GM19468 (cell line): ENCODE data around the gene OSBP.
"Not testable (repeated sequence)": the region's sequence is repeated elsewhere in the genome, so short reads cannot be mapped to it uniquely, and the experiment has no call there.

Source experiments
- ATAC-seq: cut with Tn5 transposase; IDR thresholded peaks from one replicate; pipeline ENCODE4 v1.9.1; 2021; ENCODE audit warnings: mild to moderate bottlenecking, moderate library complexity, moderate number of reproducible peaks; ENCODE audit not compliant: unreplicated experiment; ENCODE audit errors: extremely low read depth

OSBP gene, protein sequence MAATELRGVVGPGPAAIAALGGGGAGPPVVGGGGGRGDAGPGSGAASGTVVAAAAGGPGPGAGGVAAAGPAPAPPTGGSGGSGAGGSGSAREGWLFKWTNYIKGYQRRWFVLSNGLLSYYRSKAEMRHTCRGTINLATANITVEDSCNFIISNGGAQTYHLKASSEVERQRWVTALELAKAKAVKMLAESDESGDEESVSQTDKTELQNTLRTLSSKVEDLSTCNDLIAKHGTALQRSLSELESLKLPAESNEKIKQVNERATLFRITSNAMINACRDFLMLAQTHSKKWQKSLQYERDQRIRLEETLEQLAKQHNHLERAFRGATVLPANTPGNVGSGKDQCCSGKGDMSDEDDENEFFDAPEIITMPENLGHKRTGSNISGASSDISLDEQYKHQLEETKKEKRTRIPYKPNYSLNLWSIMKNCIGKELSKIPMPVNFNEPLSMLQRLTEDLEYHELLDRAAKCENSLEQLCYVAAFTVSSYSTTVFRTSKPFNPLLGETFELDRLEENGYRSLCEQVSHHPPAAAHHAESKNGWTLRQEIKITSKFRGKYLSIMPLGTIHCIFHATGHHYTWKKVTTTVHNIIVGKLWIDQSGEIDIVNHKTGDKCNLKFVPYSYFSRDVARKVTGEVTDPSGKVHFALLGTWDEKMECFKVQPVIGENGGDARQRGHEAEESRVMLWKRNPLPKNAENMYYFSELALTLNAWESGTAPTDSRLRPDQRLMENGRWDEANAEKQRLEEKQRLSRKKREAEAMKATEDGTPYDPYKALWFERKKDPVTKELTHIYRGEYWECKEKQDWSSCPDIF

DNA sequence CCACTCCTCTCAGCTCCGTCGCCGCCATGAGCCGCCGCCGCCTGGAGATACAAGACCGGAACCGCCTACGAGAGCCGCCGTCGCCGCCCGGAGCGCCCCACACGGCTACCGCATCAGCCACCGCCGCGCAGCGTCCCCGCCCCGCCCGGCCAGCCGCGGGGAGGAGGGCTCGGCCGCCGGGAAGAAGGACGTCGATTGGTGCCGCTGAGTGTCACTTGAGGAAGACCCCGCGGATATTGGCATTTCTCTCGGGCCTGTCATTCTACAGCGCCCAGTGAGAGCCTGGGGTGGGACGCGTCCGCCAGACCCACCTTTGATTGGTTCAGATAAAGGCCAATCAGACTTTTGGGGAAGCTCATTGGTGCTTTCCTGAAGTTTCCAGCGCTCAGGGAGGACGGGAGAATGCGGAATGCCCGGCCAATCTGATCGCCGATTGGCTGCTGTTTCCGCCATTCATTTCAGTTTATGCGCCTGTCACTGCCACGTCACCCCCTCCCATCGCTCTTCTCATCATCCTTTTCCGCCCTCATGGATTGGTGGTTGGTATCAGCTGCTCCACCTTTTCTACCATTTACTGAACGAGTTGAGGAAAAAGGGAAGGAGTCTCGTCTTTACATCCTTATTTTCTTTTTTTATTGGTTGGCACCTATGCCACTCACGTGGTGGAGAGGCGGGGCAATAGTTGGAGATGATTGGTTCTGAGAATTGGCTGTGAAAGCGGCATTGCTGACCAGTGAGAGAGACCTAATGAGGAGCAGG lies at the start of gene OSBP:
TSS of gene OSBP (minus strand) at position 138 of the 759 bp plus-strand sequence. CDS start at position 28, 110 bp downstream.
- ATAC-seq = peak; percentile 85

DNA sequence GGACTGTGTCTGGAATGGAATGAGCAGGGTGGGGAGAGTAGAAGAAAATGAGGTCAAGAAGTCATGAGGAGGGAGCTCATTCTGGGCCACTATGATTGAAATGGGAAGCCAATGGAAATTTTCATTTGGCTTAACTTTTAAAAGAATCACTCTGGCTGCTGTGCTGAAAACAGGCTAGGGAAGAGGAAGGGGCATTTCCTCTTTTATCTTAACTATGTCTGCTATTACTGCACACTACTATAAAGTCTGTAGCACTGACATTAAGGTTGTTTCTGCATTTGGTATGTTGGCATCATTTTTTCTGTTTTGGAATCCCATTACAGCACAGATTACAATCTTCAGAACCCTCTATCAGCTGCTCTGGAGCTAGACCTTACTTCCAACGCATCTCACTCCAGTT lies 45.0 kb upstream of the OSBP start:
- no peak for ATAC-seq

DNA sequence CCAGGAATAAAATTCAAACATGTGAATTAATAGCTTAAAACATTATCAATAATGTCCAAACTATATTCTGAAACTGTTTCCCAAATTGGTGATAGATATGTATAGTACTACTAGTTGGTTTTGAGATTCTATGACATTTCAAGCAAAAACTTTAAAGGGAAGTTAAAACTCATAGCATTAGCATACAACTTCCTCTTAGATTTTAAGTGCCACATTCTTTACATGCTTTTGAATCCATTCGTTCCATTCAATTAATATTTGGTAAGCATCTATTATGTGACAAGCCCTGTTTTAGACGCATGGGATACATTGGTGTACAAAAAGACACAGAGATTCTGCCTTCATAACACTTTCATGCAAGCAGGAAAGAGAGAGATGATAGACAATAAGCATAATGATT lies 44.4 kb upstream of the OSBP start:
- ATAC-seq = no peak

DNA sequence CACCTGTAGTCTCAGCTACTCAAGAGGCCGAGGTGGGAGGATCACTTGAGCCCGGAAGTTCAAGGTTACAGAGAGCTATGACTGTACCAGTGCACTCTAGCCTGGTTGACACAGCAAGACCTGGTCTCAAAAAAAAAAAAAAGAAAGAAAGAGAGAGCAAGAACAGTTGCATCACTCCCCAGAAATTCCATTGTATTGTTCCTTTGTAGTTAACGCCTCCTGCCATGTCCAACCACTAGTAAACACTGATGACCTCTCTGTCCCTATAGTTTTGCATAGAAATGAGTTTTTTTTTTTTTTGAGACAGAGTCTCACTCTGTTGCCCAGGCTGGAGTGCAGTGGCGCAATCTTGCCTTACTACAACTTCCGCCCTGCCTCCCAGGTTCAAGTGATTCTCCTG lies 42.5 kb upstream of the OSBP start:
- ATAC-seq = no peak

DNA sequence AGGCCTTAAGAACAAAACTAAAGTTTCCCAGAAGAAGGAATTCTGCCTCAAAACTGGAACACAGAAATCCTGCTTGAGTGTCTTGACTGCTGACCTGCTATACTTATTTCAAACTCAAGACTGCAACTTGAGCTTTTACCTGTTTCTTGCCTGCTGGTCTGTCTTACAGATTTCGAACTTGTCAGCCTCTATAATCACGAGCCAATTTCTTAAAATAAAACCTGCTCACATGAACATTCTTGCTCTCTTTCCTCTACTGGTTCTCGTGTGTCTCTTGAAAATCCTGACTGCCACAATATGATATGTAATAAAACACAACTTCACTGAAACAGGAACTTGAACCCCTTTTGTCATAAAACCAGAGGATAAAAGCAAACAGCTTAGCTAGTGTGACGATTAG lies 39.3 kb upstream of the OSBP start:
- no peak for ATAC-seq

DNA sequence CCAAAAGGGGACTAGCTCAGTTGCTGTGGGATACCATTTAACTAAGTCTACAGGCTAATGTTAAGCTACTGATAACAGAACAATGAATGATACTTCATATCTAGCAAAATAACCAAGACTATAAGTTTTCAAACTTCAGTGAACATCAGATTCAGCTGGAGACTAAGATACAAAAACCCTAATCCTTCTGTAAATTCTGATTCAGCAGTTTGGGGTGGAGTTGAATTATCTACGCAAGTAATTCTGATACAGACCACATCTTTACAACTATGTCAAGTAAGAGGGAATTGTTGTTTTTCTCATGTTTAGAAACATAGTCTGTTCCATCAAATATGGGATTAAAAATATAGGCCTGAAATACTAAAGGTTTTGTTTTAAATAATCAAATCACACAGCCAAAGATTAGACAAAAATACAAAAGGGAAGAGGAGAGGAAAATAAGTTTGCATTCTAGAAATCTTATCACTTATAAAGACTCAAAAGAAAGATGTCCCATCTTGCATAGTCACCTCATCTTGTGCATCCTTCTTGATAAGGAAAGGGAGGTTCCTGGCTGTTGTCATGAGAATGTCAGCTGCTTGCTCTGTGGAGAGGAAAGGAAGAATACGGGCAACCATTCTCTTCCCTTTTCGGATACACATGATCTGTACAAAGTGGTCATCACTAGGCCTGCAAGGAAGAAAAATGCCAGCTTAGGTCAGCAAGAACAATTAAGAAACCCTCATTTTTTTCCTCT lies 31.8 kb upstream of the OSBP start:
- no peak for ATAC-seq

DNA sequence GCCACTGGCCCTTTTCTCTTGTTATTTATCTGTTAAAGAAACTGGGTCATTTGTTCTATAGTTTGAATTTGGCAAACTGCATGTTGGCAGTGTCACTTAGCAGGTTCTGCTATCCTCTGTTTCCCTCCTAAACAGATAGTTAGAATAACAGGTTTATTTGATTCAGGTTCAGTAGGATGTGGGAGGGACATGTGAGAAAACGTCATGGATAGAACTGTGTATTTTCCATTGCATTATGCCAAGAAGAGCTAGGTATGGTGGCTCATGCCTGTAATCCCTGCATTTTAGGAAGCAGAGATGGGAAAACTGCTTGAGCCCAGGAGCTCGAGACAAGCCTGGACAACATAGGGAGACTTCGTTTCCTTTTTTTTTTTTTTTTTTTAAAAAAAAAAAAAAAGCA lies 29.0 kb upstream of the OSBP start:
- ATAC-seq = no peak

DNA sequence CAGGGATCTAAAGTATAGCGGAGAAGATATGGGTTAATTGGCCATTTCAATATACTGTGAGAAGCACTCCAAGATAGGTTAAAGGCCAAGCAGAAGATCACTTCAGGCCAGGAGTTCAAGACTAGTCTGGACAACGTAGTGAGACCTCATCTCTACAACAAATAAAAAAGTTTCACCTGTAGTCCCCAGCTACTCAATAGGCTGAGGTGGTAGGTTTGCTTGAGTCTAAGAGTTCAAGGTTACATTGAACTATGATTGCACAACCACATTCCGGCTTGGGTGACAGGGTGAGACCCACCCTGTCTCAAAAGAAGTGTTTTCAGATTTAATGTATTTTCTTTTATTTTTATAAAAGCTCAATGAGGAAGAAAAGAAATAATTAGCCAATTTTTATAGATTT lies 27.8 kb upstream of the OSBP start:
- no peak for ATAC-seq

DNA sequence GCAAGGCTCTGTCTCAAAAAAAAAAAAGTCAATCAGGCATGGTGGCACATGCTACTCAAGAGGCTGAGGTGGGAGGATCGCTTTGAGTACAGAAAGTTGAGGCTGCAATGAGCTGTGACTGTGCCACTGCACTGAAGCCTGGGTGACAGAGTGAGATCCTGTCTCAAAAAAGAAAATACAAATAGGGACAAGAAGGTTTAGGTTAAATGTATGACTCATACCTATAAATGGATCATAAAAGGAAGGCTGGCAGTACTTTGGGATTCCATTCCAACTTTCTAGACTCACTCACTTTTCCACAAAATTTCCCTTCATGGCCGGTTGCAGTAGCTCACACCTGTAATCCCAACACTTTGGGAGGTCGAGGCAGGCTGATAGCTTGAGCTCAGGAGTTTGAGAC lies 25.6 kb upstream of the OSBP start:
- ATAC-seq = no peak

DNA sequence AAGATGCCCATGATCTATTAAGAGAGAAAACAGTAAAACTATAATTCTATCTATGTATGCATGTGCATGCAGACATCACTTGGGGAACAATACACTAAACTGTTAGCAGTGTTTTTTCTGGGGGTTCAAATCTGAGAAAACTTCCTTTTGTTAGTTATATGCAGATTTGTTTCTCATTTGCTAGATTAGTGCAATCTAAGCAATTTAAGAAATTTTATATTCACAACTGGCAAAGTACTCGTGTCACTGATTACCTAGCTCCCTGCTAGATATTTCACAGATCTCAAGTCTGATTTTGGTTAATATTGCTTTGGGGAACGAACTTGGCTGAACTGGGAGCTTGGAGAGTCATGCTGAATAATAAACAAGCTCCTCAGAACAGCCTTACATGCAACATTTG lies 14.9 kb upstream of the OSBP start:
- ATAC-seq = no peak

DNA sequence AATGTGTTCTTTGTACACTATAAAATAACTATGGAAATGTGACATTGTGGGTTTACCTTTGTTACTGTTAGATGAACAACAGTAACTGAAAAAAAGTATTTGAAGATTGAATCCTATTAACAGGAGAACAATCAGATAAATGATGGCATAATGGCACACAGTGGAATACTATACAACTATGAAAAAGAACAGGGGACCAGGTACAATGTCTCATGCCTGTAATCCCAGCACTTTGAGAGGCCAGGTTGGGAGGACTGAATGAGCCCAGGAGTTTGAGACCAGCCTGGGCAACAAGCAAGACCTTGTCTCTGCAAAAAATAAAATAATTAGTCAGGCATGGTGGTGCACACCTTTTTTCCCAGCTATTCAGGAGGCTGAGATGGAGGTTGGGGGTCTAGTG lies 14.4 kb upstream of the OSBP start:
- no peak for ATAC-seq

DNA sequence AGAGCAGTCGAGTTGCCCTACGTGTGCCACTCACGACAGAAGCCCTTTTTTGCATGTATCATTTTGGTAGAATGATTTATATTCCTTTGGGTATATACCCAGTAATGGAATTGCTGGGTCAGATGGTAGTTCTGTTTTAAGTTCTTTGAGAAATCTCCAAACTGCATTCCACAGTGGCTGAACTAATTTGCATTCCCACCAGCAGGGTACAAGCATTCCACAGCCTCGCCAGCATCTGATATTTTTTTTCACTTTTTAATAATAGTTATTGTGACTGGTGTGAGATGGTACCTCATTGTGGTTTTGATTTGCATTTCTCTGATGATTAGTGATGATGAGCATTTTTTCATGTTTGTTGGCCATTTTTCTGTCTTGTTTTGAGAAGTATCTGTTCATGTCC lies 11.4 kb upstream of the OSBP start:
- ATAC-seq = not testable (repeated sequence)

DNA sequence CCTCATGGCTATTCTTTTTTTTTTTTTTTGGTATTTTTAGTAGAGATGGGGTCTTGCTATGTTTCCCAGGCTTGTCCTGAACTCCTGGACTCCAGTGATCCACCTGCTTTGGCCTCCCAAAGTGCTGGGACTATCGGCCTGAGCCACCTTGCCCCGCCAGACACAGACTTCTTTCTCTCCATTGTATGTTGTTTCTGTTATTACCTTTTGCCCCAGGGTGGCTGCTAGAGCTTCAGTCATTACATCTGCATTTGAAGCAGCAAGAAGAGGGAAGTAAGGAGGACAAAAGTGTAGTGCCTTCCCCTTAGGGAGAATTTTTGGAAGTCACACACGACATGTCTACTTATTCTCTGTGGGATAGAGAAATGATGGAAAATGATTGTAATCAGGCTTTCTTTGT lies 10.1 kb upstream of the OSBP start:
- ATAC-seq = no peak

DNA sequence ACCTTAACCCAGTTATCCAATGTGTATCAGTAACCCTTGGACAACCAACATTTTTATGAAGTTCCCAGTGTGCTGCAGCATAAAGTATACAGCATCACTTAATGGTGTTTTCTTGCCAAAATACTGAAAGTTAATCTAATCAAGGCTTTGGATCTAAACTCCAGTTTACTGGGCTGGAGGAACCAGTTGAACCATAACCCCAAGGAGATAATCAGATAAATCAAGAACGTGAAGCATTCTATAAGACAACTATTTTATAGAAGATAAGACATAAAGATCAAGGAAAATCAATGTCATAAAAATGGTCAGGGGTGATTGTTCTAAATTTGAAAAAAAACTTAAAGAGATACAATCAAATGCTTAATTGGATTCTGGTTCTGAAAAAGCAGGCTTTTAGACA lies 2.3 kb upstream of the OSBP start:
- ATAC-seq = no peak

DNA sequence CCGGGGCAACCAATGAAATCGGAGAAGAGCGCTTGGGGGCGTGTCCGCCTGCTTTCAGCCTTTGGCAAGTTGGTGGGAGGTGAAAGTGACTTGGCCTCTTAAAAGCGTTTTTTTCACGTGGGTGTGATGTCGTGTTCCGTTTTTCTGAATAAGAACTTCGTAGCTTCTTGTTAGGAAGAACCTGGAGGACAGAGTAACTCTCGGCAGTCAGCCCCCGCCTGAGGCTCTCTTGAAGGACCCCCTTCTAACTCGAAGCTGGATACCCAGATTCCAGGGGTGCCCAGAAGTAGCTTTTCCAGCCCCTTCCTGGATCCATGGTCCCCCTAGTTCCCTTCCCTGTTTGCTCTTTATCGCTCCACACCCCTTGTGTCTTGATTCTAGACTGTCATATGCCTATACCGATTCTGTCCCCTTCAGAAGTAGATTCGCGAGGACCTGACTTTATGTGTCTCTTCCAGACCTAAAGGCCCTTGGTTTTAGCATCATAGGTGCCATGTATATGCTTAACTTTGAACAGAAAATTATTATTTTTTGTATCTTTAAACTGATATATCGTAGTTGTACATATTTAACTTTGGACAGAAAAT lies 915 bp upstream of the OSBP start:
- no peak for ATAC-seq

DNA sequence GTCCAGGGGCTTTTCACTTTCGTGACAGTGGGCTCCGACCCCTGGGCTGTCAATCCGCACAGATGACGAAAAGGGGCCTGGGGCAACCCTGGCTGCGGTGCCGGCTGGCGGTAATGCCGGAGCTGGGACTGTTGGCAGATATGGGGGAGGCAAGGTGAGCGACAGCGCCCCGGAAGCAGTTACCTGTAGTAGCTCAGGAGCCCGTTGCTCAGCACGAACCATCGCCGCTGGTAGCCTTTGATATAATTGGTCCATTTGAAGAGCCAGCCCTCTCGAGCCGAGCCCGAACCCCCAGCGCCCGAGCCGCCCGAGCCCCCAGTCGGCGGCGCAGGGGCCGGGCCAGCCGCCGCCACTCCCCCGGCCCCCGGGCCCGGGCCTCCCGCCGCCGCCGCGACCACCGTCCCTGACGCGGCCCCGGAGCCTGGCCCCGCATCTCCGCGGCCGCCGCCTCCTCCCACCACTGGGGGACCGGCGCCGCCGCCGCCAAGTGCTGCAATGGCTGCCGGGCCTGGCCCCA lies 396 bp downstream of the OSBP start:
- no peak for ATAC-seq

DNA sequence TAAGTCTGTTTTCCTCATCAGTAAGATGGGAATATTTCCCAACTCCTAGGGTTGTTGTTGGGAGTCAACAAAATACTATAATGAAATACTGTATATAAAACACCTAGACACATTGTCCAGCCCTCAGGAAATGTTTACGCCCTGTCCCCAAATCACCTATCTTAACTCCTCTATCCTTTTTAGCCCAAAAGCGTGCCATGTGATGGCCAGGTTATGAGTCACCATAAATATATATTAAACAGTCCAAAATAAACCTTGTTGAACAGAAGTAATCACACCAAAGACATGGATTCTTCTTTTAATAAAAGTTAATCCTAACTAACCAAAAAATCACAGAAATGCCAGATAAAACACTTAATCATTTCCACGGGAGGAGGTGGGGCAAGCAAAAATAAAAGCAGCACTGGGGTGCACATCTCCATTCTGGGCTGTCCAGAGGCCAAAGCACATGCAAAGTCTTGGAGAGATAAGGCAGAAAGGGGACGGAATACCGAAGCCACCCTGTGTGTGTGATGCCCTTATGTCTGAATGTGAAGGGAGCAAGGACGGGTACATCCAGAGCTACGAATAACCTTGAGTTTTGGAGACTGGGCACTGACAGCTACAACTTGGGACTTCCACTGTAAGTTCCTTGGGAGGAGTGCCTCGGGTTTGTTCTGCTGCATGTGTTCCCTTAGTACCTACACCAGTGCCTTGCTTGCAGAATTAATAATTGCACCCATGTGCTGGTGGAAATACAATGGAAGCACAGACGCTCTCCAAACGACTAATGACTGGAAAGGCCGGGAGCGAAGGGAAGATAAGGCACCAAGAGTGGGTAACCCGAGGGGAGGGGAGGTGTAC lies 1.1 kb downstream of the OSBP start:
- no peak for ATAC-seq
